ENCODE data around the gene C16orf78. TPM values are rescaled to one million over a fixed set of nuclear protein-coding genes. Genes with fewer than 3 reads are reported as not detected.

The C16orf78 gene
- total RNA-seq, 1 experiment from 2014 or later = not detected

DNA sequence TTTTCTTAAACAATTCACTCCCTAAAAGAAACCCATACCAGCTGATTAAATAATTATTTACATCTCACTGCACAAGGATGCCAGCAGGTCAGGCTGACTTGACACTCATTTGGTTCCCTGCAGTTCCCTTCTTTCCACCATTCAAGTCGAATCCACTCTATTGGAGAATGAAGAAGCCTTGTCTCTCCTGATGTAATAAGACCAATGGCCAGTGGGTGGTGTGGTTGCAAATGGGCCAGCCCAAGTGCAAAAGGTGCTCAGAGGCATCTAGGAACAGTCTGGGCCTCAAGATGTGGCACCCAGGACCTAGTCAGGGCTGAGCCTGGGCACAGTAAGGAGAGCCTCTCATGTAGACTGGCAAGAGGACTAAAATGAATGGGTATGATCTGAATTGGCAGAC is 9.3 kb downstream of the C16orf78 start:
- Mint-ChIP-seq H3K27ac (no peak overlapping the region), H3K36me3 (peaks cover 2% of the 10 kb centered on the region; the same call in 1 of the 2 replicates), H3K27me3 (ENCODE audit: low read depth) (peaks cover under 1% of the 10 kb centered on the region), H3K4me3 (no peak overlapping the region), H3K4me1 (no peaks in the 10 kb centered on the region), H3K9me3 (peaks cover 14% of the 10 kb centered on the region)
- TF ChIP-seq SP1 (CRISPR knock-in tag; conservative IDR thresholded peaks at IDR 0.05) = no peak
- TF ChIP-seq, protein P1, sequence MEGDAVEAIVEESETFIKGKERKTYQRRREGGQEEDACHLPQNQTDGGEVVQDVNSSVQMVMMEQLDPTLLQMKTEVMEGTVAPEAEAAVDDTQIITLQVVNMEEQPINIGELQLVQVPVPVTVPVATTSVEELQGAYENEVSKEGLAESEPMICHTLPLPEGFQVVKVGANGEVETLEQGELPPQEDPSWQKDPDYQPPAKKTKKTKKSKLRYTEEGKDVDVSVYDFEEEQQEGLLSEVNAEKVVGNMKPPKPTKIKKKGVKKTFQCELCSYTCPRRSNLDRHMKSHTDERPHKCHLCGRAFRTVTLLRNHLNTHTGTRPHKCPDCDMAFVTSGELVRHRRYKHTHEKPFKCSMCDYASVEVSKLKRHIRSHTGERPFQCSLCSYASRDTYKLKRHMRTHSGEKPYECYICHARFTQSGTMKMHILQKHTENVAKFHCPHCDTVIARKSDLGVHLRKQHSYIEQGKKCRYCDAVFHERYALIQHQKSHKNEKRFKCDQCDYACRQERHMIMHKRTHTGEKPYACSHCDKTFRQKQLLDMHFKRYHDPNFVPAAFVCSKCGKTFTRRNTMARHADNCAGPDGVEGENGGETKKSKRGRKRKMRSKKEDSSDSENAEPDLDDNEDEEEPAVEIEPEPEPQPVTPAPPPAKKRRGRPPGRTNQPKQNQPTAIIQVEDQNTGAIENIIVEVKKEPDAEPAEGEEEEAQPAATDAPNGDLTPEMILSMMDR (IDR thresholded peaks at IDR 0.05) = peak; percentile 35; the same call in 1 of the 2 replicates
- ATAC-seq (peak; percentile 96), DNase-seq (ENCODE audit: low spot score) (peak; percentile 57)
- POLR2A ChIA-PET = interaction anchor here (0.6 kb wide), 2 partner anchors 425 to 1178 kb away, joined by 3 to 4 read pairs; no protein-coding TSS in a partner anchor
- CTCF ChIA-PET = interaction anchor here (0.6 to 1.3 kb wide), 4 partner anchors 9 to 973 kb away, joined by 3 to 8 read pairs (median 4); partner anchors contain the start of gene C16orf78

DNA sequence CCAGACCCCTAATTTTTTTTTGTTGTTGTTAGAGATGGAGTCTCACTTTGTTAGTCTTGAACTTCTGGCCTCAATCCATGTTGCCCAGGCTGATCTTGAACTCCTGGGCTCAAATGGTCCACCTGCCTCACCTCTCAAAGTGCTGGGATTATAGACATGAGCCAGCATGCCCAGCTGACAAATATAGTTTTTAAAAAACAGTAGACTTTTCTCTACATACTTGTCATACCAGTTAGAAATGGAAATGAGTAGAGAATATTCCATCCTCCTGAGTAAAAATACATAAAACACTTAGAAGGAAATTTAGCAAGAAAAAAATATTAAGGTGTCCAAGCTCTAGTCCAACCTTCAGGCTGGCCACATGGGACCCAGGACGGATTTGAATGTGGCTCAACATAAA is 21.4 kb downstream of the C16orf78 start:
- Mint-ChIP-seq H3K4me1 (peaks cover 6% of the 10 kb centered on the region), H3K4me3 (no peak overlapping the region), H3K36me3 (no peaks in the 10 kb centered on the region), H3K27ac (no peak overlapping the region), H3K27me3 (ENCODE audit: low read depth) (peaks cover 3% of the 10 kb centered on the region; the same call in 1 of the 2 replicates), H3K9me3 (no peaks in the 10 kb centered on the region)
- ATAC-seq (no peak), DNase-seq (ENCODE audit: low spot score) (no peak)
- CTCF ChIA-PET = interaction anchor here (0.9 kb wide), 1 partner anchor 13 kb away, joined by 3 read pairs; no protein-coding TSS in a partner anchor
- TF ChIP-seq FOXK1 (CRISPR knock-in tag; IDR thresholded peaks at IDR 0.05) = no peak
- TF ChIP-seq TEAD4 (CRISPR knock-in tag; IDR thresholded peaks at IDR 0.05) = no peak
- TF ChIP-seq, protein P2, sequence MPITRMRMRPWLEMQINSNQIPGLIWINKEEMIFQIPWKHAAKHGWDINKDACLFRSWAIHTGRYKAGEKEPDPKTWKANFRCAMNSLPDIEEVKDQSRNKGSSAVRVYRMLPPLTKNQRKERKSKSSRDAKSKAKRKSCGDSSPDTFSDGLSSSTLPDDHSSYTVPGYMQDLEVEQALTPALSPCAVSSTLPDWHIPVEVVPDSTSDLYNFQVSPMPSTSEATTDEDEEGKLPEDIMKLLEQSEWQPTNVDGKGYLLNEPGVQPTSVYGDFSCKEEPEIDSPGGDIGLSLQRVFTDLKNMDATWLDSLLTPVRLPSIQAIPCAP (CRISPR knock-in tag; IDR thresholded peaks at IDR 0.05) = no peak
- TF ChIP-seq, protein P3, sequence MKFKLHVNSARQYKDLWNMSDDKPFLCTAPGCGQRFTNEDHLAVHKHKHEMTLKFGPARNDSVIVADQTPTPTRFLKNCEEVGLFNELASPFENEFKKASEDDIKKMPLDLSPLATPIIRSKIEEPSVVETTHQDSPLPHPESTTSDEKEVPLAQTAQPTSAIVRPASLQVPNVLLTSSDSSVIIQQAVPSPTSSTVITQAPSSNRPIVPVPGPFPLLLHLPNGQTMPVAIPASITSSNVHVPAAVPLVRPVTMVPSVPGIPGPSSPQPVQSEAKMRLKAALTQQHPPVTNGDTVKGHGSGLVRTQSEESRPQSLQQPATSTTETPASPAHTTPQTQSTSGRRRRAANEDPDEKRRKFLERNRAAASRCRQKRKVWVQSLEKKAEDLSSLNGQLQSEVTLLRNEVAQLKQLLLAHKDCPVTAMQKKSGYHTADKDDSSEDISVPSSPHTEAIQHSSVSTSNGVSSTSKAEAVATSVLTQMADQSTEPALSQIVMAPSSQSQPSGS (CRISPR knock-in tag; IDR thresholded peaks at IDR 0.05; ENCODE audit: borderline replicate concordance, low read depth) = no peak
- TF ChIP-seq PRRX2 (CRISPR knock-in tag; IDR thresholded peaks at IDR 0.05) = no peak
- TF ChIP-seq RELA (CRISPR knock-in tag; IDR thresholded peaks at IDR 0.05; ENCODE audit: borderline replicate concordance) = no peak
- TF ChIP-seq, protein P4, sequence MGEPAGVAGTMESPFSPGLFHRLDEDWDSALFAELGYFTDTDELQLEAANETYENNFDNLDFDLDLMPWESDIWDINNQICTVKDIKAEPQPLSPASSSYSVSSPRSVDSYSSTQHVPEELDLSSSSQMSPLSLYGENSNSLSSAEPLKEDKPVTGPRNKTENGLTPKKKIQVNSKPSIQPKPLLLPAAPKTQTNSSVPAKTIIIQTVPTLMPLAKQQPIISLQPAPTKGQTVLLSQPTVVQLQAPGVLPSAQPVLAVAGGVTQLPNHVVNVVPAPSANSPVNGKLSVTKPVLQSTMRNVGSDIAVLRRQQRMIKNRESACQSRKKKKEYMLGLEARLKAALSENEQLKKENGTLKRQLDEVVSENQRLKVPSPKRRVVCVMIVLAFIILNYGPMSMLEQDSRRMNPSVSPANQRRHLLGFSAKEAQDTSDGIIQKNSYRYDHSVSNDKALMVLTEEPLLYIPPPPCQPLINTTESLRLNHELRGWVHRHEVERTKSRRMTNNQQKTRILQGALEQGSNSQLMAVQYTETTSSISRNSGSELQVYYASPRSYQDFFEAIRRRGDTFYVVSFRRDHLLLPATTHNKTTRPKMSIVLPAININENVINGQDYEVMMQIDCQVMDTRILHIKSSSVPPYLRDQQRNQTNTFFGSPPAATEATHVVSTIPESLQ (CRISPR knock-in tag; IDR thresholded peaks at IDR 0.05) = no peak
- no peak for TF ChIP-seq ZNF121 (CRISPR knock-in tag; IDR thresholded peaks at IDR 0.05)
- TF ChIP-seq GTF2I (CRISPR knock-in tag; conservative IDR thresholded peaks at IDR 0.05) = no peak
- no peak for TF ChIP-seq ZNF232 (CRISPR knock-in tag; IDR thresholded peaks at IDR 0.05)
- no peak for TF ChIP-seq ESRRA (CRISPR knock-in tag; IDR thresholded peaks at IDR 0.05; ENCODE audit: borderline replicate concordance)
- TF ChIP-seq NR1H2 (CRISPR knock-in tag; IDR thresholded peaks at IDR 0.05) = no peak
- TF ChIP-seq, protein P5, sequence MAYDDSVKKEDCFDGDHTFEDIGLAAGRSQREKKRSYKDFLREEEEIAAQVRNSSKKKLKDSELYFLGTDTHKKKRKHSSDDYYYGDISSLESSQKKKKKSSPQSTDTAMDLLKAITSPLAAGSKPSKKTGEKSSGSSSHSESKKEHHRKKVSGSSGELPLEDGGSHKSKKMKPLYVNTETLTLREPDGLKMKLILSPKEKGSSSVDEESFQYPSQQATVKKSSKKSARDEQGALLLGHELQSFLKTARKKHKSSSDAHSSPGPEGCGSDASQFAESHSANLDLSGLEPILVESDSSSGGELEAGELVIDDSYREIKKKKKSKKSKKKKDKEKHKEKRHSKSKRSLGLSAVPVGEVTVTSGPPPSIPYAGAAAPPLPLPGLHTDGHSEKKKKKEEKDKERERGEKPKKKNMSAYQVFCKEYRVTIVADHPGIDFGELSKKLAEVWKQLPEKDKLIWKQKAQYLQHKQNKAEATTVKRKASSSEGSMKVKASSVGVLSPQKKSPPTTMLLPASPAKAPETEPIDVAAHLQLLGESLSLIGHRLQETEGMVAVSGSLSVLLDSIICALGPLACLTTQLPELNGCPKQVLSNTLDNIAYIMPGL (CRISPR knock-in tag; IDR thresholded peaks at IDR 0.05) = no peak
- no peak for TF ChIP-seq NFATC4 (CRISPR knock-in tag; IDR thresholded peaks at IDR 0.05)
- no peak for TF ChIP-seq ZNF671 (CRISPR knock-in tag; IDR thresholded peaks at IDR 0.05)
- no peak for TF ChIP-seq GRHL2 (CRISPR knock-in tag; IDR thresholded peaks at IDR 0.05; ENCODE audit: insufficient replicate concordance, severe bottlenecking)
- TF ChIP-seq JUN (CRISPR knock-in tag; IDR thresholded peaks at IDR 0.05) = no peak
- TF ChIP-seq TCF7 (CRISPR knock-in tag; IDR thresholded peaks at IDR 0.05; ENCODE audit: low read depth) = no peak
- POLR2A ChIA-PET = no interaction called here

All from WTC11 (cell line).